Omental fat pad (tissue), 4 donors: ENCODE measurements around the gene CMSS1. TPM values are rescaled to one million over a fixed set of nuclear protein-coding genes. Genes with fewer than 3 reads are reported as not detected.

Experiments used
- ATAC-seq: fragments of 150-250 bp; one replicate; pipeline ENCODE4 v1.9.1; 2016; ENCODE audit warnings: mild to moderate bottlenecking, moderate library complexity; ENCODE audit not compliant: low FRiP score
- DNase-seq: peaks from one replicate; pipeline ENCODE4 v3.0.0-alpha.2; 2019; ENCODE audit warnings: low spot score
- total RNA-seq, 4 donors: library from RNA; depleted of rRNA; stranded (reverse); fragments of >200 nt; gene quantifications; one replicate each; pipeline ENCODE4 v1.1.0, GENCODE V29; 2016
- TF ChIP-seq, protein P1 (sequence below), 3 donors: fragments of 450-650 bp; IDR thresholded peaks; one replicate each; pipeline ENCODE4 v1.5.1; 2016 to 2017; ENCODE audit warnings: antibody characterized with exemption in 3 of 3, mild to moderate bottlenecking in 3 of 3, moderate library complexity in 2 of 3

CMSS1 gene
- total RNA-seq, 4 donors from 2014 or later: 16.9 to 29.3 (median 21.1) TPM

DNA sequence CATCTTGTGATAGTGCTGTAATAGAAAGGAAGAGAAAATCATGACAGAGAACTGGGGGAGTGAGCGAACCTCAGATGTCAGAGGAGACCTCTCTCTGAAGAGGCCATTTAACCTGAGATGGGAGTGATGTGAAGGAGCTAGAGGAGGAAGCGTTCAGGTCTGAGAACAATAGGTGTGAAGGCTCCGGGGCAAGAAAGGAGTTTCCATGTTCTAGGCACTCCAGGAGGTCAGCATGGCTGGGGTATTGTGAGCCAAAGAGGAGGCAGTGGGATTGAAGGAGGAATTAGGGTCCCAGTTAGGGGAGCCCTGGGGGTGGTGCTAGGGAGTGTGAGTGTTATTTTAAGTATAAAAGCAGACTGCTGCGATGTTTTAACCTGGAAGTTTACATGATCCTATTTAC lies 305.4 kb downstream of the CMSS1 start:
- no peak for DNase-seq
- no peak for ATAC-seq

DNA sequence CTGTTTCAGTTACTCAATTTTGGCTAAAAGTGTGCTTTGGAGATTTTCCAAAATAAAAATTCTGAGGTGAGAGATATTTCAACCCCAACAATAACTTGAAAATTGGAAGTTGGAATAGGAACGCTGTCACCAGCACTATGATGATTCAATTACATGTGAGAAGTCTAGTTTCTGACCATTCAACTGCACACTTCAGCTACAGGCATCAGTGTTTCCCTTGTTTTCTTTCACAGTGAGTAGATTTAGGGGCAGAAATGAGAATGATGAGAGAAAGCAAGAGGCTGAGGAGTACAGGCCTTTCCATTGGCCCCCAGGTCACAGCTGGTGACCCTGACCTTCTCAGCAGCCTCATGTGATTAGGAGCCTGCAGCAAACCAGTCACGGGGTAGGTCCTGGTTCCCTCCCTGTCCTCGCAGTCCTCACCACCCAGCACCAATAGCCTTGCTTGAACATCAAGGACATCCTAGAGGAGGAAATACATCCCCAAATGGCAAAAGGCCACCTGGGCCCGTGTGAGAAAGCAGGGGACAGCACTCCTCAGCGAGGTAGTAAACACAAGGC lies 306.6 kb downstream of the CMSS1 start:
- DNase-seq (no peak), ATAC-seq (no peak)
- TF ChIP-seq, protein P1, sequence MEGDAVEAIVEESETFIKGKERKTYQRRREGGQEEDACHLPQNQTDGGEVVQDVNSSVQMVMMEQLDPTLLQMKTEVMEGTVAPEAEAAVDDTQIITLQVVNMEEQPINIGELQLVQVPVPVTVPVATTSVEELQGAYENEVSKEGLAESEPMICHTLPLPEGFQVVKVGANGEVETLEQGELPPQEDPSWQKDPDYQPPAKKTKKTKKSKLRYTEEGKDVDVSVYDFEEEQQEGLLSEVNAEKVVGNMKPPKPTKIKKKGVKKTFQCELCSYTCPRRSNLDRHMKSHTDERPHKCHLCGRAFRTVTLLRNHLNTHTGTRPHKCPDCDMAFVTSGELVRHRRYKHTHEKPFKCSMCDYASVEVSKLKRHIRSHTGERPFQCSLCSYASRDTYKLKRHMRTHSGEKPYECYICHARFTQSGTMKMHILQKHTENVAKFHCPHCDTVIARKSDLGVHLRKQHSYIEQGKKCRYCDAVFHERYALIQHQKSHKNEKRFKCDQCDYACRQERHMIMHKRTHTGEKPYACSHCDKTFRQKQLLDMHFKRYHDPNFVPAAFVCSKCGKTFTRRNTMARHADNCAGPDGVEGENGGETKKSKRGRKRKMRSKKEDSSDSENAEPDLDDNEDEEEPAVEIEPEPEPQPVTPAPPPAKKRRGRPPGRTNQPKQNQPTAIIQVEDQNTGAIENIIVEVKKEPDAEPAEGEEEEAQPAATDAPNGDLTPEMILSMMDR (IDR thresholded peaks at IDR 0.05): no peak

More for the DNA sequence above, 305.4 kb downstream of the CMSS1 start:
- TF ChIP-seq, protein P1 (IDR thresholded peaks at IDR 0.05): no peak

DNA sequence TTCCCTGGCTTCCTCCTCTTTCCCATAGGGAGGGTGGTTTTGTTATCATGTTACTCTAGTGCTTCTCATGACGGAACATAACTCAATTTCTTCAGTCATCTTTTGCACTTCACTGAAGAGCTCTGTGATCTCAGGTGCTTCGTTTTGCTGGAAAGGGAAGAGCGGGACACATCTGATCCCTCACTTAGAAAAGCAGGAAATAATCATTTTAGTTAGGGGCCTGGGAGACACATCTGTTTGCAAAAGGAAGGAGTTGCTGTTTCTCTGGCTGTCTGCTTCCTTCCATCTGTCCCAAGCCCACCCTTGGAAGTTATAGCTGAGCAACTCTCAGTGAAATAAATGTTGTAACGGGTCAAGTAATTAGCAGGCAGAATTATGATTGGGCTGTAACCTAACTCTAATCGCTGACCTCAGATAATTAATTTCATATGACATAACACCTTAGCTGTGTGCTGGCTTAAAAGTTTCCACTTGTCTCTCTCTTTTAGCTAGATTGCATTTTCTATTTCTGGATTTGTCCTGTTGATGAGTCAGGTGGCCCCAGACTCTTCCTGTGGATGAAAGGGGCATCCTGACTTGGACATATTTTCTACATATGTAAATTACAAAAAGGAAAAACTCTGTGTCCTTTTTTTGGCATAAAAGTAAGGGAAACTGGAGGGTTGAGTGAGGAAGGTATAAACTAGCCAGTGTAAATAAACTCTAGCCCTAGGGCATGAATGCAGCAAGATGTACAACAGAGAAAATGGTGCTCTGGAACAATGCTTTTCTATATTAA lies 307.7 kb downstream of the CMSS1 start:
- DNase-seq (no peak), ATAC-seq (no peak)
- TF ChIP-seq, protein P1 (IDR thresholded peaks at IDR 0.05): no peak

DNA sequence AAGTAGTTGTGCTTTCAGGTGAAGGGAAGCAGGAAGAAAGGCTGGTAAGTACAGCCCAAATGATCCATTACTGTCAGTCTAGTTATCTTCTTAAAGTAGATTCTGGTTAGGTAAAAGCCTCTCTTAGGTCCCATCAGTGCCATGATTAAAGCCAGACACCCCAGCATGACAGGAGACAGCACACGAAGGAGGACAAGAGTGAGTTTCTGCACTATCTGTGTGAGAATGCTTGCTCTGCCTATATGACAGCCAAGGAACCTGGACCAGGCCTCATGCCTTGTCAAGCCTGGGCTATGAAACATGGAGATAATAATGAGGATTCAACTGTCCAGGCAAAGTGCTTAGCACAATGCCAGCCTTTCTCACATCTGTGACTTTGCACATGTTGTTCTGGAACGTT lies 310.1 kb downstream of the CMSS1 start:
- ATAC-seq (no peak), DNase-seq (no peak)
- TF ChIP-seq, protein P1 (IDR thresholded peaks at IDR 0.05): no peak

DNA sequence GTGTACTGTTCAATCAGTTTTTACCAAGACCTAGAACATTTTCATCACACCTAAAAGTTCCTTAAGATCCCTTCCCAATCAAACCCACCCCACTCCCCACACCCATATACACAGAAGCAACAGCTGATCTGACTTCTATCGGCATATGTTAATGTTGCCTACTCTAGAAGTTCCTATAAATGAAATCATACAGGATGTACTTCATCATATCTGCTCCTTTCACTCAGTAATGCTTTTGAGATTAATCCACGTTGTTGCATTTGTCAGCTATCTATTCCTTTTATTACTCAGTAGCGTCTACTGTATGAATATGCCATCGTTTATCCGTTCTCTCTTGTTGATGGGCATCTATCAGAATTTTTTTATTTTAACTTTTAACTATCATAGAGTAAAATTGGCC lies 310.9 kb downstream of the CMSS1 start:
- TF ChIP-seq, protein P1 (IDR thresholded peaks at IDR 0.05): no peak
- no peak for ATAC-seq
- no peak for DNase-seq

DNA sequence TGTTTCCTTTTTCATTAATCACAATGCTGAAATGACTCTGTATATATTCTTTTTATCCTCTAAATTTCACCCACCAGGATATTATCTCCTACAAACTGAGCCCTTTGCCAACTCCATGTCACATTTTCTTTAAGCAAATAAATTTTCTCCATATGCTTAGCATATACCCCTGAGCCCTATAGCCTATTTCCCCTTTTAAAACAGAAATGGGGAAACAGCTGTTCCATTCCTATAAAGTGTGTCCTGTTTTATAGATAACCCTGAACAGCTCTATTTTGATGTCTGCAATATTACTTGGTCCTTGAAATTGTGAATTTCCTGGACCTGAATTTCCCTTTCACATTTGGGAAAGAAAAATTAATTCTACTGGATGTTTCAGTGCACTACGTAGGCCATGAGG lies 312.3 kb downstream of the CMSS1 start:
- ATAC-seq (no peak), DNase-seq (no peak)
- TF ChIP-seq, protein P1 (IDR thresholded peaks at IDR 0.05): no peak

DNA sequence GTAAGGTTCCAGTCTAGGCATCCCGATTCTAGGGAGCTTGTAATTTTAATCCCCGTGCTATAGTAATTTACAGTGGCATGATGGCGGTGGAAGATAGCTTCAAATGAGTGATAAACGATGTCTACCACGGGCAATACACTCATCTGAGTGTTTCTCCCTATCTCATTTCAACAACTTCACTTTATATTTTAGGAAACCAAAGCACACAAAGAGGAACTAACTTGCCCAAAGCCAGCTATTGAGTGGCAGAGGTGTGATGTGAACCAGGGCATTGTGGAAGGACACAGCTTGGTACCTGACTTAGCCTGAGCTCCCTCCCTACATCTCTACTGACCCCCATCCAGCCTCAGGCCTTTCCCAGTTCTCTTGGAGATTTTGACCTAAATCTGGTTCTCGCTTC lies 313.6 kb downstream of the CMSS1 start:
- TF ChIP-seq, protein P1 (IDR thresholded peaks at IDR 0.05): no peak
- DNase-seq: no peak
- ATAC-seq: no peak
